ENCODE data around the gene SVEP1. TPM values are rescaled to one million over a fixed set of nuclear protein-coding genes. Genes with fewer than 3 reads are reported as not detected.

Gene SVEP1
- total RNA-seq, 1 donor = 81.2 TPM

- no peak for TF ChIP-seq CTCF (IDR thresholded peaks at IDR 0.05; ENCODE audit: insufficient read depth, low read depth, low read length)
- DNase-seq (ENCODE audit: low read depth) = peak; percentile 92
- peak overlapping the region; percentile 17 for H3K4me3 ChIP-seq (ENCODE audit: low read depth, low read length)
Observed at GRCh38 chr9:110599468-110599867, 19.9 kb upstream of the SVEP1 start.

GRCh38 chr9:110592044-110592830 is 12.7 kb upstream of the SVEP1 start:
- TF ChIP-seq CTCF (IDR thresholded peaks at IDR 0.05; ENCODE audit: insufficient read depth, low read depth, low read length) = no peak
- DNase-seq (ENCODE audit: low read depth) = peak; percentile 52
- no peak overlapping the region for H3K4me3 ChIP-seq (ENCODE audit: low read depth, low read length)

GRCh38 chr9:110591526-110591925 is 12.0 kb upstream of the SVEP1 start:
- TF ChIP-seq CTCF (IDR thresholded peaks at IDR 0.05; ENCODE audit: insufficient read depth, low read depth, low read length) = no peak
- no peak overlapping the region for H3K4me3 ChIP-seq (ENCODE audit: low read depth, low read length)
- DNase-seq (ENCODE audit: low read depth) = peak; percentile 58

GRCh38 chr9:110590816-110591215 is 11.3 kb upstream of the SVEP1 start:
- TF ChIP-seq CTCF (IDR thresholded peaks at IDR 0.05; ENCODE audit: insufficient read depth, low read depth, low read length) = no peak
- no peak overlapping the region for H3K4me3 ChIP-seq (ENCODE audit: low read depth, low read length)
- peak; percentile 86 for DNase-seq (ENCODE audit: low read depth)

GRCh38 chr9:110588296-110588695 is 8.8 kb upstream of the SVEP1 start:
- no peak for TF ChIP-seq CTCF (IDR thresholded peaks at IDR 0.05; ENCODE audit: insufficient read depth, low read depth, low read length)
- H3K4me3 ChIP-seq (ENCODE audit: low read depth, low read length) = no peak overlapping the region
- no peak for DNase-seq (ENCODE audit: low read depth)

GRCh38 chr9:110583237-110583636 is 3.7 kb upstream of the SVEP1 start:
- DNase-seq (ENCODE audit: low read depth) = peak; percentile 72
- TF ChIP-seq CTCF (IDR thresholded peaks at IDR 0.05; ENCODE audit: insufficient read depth, low read depth, low read length) = no peak
- no peak overlapping the region for H3K4me3 ChIP-seq (ENCODE audit: low read depth, low read length)

- DNase-seq (ENCODE audit: low read depth) = peak; percentile 27
- H3K4me3 ChIP-seq (ENCODE audit: low read depth, low read length) = no peak overlapping the region
- TF ChIP-seq CTCF (IDR thresholded peaks at IDR 0.05; ENCODE audit: insufficient read depth, low read depth, low read length) = no peak
Observed at GRCh38 chr9:110582156-110582555, 2.6 kb upstream of the SVEP1 start.
